GM21367 (cell line): Measurements from ENCODE around the gene CTXN2.

Experiments
- ATAC-seq: cut with Tn5 transposase; IDR thresholded peaks from one replicate; pipeline ENCODE4 v1.9.1; 2021; ENCODE audit not compliant: unreplicated experiment

Gene CTXN2

GRCh38 chr15:48221885-48222284 lies 30.4 kb downstream of the CTXN2 start:
- no peak for ATAC-seq

DNA sequence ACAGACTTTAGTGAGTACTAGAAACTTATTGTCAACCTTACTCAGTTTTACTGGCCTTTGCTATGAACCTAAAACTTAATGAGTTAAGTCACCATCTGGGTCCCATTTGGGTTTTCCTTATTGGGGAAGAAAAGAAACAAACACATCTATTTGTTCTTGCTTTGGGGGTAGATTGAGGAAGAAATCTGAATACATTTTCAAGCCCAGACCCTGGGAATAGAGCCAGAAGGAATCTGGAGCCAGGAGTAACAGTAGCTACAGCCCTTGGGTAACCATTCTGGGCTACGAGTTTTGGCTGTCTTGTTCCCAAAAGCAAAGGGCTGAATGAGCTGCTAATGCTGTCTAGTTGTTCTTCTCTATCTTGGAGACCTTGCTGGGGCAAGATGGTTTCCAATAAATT lies 31.2 kb downstream of the CTXN2 start:
- no peak for ATAC-seq

DNA sequence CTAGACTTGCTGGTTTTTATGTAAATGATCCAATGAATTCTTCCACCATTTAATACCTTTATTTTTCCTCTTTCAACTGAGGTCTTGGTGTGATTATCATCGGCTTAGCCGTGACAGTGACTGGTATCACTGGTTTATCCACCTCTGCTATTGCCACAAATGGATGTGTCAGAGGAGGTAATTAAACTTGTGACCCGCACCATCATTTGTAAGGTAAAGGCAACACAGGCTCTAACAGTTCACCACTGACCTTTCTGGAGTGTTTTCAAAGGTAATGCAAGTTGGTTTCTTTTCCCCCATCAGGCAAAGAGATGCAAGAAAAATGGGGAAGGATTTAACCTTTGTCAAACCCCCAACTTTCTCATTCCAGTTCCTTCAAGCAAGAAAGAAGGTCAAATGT lies 34.3 kb downstream of the CTXN2 start:
- ATAC-seq, result no peak

GRCh38 chr15:48230498-48230897 lies 39.0 kb downstream of the CTXN2 start:
- no peak for ATAC-seq

DNA sequence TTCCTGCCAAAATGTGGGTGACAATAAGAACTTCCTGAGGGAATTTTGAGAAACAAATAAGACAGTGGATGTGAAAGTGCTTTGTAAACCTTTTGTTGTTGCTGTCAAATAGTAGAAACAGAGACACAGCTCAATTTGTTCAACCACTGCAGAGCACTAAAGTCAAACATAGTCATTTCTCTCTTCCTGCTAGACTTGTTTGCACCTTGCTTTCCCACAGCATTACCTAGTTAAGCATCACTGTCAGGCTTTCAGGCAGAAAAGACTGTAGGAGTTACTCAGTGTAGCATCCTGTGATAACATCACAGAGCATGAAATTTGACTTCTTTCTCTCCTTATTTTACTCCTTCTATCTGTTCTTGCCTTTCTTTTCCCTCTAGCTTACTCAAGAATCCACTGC lies 41.8 kb downstream of the CTXN2 start:
- no peak for ATAC-seq

DNA sequence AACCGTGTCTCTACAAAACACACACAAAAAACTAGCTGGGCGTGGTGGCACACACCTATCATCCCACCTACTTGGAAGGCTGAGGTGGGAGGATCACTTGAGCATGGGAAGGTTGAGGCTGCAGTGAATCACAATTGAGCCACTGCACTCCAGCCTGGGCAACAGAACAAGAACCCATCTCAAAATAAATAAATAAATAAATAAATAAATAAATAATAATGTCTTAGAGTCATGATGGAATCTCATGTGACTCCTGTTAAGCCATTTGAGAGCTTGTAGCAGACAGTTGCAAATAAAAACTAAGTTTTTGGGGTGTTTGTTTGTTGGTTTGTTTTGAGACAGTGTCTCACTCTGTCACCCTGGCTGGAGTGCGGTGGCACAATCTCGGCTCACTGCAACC lies 47.9 kb downstream of the CTXN2 start:
- ATAC-seq, result no peak

DNA sequence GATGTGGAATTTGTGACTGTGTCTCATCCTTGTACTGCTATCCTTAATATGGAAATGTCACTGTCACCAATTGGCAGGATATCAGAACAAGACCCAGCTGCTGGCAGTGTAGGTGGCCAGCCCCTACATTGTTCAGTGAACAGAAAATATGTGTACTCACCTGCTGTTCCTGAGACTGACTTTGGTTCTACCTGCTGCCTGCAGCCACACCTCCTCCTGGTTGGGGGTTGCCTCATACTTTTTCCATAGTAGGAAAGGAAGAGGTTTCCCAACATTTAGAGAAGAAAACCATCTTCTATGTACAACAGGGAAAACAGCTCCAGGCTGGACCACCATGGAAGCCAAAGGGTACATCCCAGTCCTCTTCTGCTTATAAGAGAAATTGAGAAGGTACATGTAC lies 50.5 kb downstream of the CTXN2 start:
- no peak for ATAC-seq

- ATAC-seq, result no peak
These were observed 51.1 kb downstream of the CTXN2 start for GRCh38 chr15:48242535-48242934.

DNA sequence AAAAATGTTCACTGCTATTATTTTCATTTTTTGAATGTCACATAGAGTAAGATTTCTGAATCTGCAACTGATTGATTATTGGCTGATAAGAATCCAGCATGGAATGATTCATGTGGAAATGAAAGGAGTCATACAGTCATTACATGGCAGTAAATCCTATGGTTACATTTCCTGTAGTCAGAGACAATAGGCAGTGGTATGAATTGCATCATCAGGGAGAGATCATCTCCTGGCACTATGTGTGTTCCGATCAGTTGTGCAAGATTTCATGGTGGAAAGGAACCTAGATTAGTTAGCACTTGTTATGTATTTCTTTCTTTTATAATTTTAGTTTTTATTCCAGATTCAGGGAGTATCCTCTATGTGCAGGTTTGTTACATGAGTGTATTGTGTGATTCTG lies 53.5 kb downstream of the CTXN2 start:
- no peak for ATAC-seq

DNA sequence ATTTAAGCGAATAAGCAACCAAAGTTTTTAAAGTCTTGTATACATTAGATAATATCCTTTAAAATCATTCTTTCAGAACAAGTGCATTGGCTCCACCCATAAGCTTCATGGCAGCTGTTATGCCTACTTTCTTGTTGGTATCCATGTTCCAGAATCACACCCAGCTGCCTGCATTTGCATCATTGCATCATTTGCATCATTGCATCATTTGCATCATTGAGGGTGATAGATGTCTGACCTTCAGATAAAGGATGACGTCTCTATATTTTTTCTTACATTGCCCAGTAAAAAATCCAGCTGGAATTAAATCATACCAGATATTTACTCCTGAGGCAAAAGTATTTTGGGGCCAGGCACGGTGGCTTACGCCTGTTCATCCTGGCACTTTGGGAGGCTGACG lies 56.9 kb downstream of the CTXN2 start:
- no peak for ATAC-seq

GRCh38 chr15:48250640-48251076 lies 59.2 kb downstream of the CTXN2 start:
- ATAC-seq, result no peak

DNA sequence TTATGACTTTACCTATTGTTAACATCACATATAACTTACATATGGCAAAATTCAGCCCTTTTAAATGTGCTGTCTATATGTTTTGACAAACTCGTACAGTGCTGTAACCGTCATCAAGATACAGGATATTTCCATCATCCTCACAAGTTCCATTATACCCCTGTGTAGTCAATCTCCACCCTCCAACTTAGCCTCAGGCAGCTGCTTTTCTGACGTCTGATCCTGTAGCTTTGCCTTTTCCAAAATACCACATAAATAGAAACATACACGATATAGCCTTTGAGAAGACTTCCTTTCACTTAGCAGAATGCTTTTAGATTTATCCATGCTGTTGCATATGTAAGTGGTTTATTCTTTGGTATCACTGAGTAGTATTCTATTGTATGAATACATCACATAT lies 61.7 kb downstream of the CTXN2 start:
- ATAC-seq, result no peak
